PC-9 (cell line): ENCODE measurements around the gene TGM1.

Experiments
- EZH2 ChIP-seq: fragments of 200-600 bp; sonication (generic); IDR thresholded peaks from 2 replicates; pipeline ENCODE4 v1.8.0; 2017; ENCODE audit warnings: antibody characterized with exemption, low read depth
- TF ChIP-seq, protein P1 (sequence below): fragments of 200-600 bp; sonication (generic); conservative IDR thresholded peaks from 2 replicates; pipeline ENCODE4 v1.6.1; 2017; ENCODE audit warnings: mixed run types, antibody characterized with exemption, mild to moderate bottlenecking, moderate library complexity

DNA sequence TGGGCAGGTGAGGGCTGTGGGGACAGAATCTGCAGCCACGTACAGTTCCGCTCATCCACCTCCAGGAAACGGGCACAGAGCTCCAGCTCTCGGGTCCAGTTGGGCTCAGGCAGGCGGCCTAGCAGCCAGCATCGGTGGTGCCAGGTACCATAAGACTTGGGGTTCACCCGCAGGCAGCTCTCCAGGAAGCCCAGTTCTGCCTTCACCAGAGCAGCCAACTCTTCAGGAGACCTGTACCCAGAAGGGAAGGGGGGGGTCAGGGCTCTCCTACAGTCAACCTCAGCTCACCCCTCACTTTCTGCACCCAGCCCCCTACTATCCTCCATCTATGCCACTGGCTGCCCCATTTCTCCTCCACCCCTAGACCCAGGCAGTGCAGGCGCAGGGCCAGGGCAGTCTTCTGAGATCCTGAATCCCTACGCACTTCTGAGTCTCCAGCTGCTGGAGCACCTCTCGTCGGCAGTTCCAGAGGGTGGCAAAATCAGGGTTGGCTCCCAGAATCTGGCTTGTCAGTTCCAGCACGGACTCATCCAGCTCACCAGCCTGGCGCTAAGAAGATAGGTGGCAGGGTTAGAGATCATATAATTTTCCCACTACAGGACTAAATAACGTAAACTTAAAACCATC is 7.0 kb upstream of the TGM1 start:
- TF ChIP-seq, protein P1, sequence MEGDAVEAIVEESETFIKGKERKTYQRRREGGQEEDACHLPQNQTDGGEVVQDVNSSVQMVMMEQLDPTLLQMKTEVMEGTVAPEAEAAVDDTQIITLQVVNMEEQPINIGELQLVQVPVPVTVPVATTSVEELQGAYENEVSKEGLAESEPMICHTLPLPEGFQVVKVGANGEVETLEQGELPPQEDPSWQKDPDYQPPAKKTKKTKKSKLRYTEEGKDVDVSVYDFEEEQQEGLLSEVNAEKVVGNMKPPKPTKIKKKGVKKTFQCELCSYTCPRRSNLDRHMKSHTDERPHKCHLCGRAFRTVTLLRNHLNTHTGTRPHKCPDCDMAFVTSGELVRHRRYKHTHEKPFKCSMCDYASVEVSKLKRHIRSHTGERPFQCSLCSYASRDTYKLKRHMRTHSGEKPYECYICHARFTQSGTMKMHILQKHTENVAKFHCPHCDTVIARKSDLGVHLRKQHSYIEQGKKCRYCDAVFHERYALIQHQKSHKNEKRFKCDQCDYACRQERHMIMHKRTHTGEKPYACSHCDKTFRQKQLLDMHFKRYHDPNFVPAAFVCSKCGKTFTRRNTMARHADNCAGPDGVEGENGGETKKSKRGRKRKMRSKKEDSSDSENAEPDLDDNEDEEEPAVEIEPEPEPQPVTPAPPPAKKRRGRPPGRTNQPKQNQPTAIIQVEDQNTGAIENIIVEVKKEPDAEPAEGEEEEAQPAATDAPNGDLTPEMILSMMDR: no peak
- no peak for TF ChIP-seq EZH2
